ENCODE measurements around the gene NPFFR1.
"Not testable (repeated sequence)": the region's sequence is repeated elsewhere in the genome, so short reads cannot be mapped to it uniquely, and the experiment has no call there.

Gene NPFFR1

DNA sequence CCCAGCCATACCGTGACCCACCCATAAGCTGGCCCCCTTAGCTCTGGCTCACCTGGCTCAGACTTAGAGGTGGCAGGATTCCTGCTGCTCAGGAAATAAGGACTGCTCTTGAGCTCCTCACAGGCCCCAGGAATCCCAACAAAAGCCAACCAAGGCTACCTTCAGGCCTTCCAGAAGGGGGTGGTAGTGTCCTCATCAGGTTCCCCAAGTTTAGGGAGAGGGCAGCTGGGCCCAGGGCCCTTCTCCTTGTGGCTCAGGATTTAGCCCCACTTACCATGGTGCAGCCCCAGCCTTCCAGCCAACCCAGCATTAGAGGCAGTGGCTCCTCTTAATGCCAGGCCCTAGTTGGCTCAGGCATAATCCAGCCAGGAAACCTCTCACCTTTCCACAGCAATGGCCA, 23.5 kb downstream of the NPFFR1 start:
- Histone ChIP-seq H3K27ac (ENCODE audit: extremely low read depth, low read depth, low read length) (no peak overlapping the region), H3K9me3 (ENCODE audit: control insufficient read depth, insufficient read depth, low read depth, low read length) (no peaks in the 10 kb centered on the region; the same call in 1 of the 2 replicates), H3K4me1 (ENCODE audit: control insufficient read depth, insufficient read depth, low read length) (no peaks in the 10 kb centered on the region), H3K36me3 (ENCODE audit: control insufficient read depth in 2 of 2, insufficient read depth in 1 of 2, low read length in 2 of 2) (no peaks in the 10 kb centered on the region), H3K4me3 (ENCODE audit: low read depth, low read length) (no peak overlapping the region)
- ChIA-PET CTCF (interaction anchor here (0.6 to 1.1 kb wide), 2 partner anchors 12 to 104 kb away, joined by 3 to 4 read pairs; no protein-coding TSS in a partner anchor), POLR2A (interaction anchor here (1.6 kb wide), 1 partner anchor 114 kb away, joined by 5 read pairs; the partner anchor contains the start of gene TYSND1)
- TF ChIP-seq, protein P1, sequence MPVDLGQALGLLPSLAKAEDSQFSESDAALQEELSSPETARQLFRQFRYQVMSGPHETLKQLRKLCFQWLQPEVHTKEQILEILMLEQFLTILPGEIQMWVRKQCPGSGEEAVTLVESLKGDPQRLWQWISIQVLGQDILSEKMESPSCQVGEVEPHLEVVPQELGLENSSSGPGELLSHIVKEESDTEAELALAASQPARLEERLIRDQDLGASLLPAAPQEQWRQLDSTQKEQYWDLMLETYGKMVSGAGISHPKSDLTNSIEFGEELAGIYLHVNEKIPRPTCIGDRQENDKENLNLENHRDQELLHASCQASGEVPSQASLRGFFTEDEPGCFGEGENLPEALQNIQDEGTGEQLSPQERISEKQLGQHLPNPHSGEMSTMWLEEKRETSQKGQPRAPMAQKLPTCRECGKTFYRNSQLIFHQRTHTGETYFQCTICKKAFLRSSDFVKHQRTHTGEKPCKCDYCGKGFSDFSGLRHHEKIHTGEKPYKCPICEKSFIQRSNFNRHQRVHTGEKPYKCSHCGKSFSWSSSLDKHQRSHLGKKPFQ (tag by site-specific recombination; IDR thresholded peaks at IDR 0.05) = no peak
- TF ChIP-seq ZNF654 (tag by site-specific recombination; IDR thresholded peaks at IDR 0.05; ENCODE audit: low read depth) = no peak
- TF ChIP-seq ZNF596 (tag by site-specific recombination; IDR thresholded peaks at IDR 0.05) = no peak
- TF ChIP-seq ZNF248 (tag by site-specific recombination; IDR thresholded peaks at IDR 0.05) = no peak
- no peak for TF ChIP-seq ZNF292 (tag by site-specific recombination; IDR thresholded peaks at IDR 0.05; ENCODE audit: borderline replicate concordance, low read depth)
- no peak for TF ChIP-seq ZNF660 (tag by site-specific recombination; IDR thresholded peaks at IDR 0.05)
- TF ChIP-seq, protein P2, sequence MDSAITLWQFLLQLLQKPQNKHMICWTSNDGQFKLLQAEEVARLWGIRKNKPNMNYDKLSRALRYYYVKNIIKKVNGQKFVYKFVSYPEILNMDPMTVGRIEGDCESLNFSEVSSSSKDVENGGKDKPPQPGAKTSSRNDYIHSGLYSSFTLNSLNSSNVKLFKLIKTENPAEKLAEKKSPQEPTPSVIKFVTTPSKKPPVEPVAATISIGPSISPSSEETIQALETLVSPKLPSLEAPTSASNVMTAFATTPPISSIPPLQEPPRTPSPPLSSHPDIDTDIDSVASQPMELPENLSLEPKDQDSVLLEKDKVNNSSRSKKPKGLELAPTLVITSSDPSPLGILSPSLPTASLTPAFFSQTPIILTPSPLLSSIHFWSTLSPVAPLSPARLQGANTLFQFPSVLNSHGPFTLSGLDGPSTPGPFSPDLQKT (IDR thresholded peaks at IDR 0.05; ENCODE audit: borderline replicate concordance, low read depth, low read length) = no peak
- TF ChIP-seq REPIN1 (tag by site-specific recombination; IDR thresholded peaks at IDR 0.05; ENCODE audit: low read depth) = no peak
- no peak for TF ChIP-seq SALL2 (tag by site-specific recombination; IDR thresholded peaks at IDR 0.05; ENCODE audit: borderline replicate concordance)
- TF ChIP-seq ZNF157 (tag by site-specific recombination; IDR thresholded peaks at IDR 0.05) = no peak
- TF ChIP-seq IKZF3 (tag by site-specific recombination; IDR thresholded peaks at IDR 0.05) = no peak

DNA sequence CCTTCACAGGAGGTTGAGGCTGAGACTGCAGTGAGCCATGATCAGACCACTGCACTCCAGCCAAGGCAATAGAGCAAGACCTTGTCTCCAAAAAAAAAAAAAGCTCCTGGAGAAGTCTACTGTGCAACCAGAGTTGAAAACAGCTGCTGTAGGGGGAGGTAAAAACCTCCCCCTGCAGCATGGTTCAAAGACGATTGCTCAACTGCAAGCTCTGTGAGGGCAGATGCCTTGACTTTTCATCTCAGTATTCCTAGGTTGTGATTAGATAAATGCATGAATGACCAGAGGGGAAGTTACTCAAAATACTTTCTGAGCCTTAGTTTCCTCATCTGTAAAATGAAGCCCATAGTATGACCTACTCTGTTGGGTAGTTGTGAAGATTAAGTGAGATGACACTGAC, 25.6 kb downstream of the NPFFR1 start:
- H3K4me1 ChIP-seq (ENCODE audit: control insufficient read depth, insufficient read depth, low read length) = no peaks in the 10 kb centered on the region
- no peak for TF ChIP-seq SCRT1 (tag by site-specific recombination; IDR thresholded peaks at IDR 0.05; ENCODE audit: borderline replicate concordance)
- TF ChIP-seq ZNF133 (tag by site-specific recombination; IDR thresholded peaks at IDR 0.05) = no peak
- no peak for TF ChIP-seq ZNF777 (tag by site-specific recombination; IDR thresholded peaks at IDR 0.05; ENCODE audit: borderline replicate concordance)
- TF ChIP-seq GFI1B (tag by site-specific recombination; IDR thresholded peaks at IDR 0.05) = no peak
- TF ChIP-seq, protein P3, sequence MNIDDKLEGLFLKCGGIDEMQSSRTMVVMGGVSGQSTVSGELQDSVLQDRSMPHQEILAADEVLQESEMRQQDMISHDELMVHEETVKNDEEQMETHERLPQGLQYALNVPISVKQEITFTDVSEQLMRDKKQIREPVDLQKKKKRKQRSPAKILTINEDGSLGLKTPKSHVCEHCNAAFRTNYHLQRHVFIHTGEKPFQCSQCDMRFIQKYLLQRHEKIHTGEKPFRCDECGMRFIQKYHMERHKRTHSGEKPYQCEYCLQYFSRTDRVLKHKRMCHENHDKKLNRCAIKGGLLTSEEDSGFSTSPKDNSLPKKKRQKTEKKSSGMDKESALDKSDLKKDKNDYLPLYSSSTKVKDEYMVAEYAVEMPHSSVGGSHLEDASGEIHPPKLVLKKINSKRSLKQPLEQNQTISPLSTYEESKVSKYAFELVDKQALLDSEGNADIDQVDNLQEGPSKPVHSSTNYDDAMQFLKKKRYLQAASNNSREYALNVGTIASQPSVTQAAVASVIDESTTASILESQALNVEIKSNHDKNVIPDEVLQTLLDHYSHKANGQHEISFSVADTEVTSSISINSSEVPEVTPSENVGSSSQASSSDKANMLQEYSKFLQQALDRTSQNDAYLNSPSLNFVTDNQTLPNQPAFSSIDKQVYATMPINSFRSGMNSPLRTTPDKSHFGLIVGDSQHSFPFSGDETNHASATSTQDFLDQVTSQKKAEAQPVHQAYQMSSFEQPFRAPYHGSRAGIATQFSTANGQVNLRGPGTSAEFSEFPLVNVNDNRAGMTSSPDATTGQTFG (tag by site-specific recombination; IDR thresholded peaks at IDR 0.05; ENCODE audit: borderline replicate concordance) = no peak
- TF ChIP-seq IKZF3 (tag by site-specific recombination; IDR thresholded peaks at IDR 0.05) = no peak
- TF ChIP-seq, protein P4, sequence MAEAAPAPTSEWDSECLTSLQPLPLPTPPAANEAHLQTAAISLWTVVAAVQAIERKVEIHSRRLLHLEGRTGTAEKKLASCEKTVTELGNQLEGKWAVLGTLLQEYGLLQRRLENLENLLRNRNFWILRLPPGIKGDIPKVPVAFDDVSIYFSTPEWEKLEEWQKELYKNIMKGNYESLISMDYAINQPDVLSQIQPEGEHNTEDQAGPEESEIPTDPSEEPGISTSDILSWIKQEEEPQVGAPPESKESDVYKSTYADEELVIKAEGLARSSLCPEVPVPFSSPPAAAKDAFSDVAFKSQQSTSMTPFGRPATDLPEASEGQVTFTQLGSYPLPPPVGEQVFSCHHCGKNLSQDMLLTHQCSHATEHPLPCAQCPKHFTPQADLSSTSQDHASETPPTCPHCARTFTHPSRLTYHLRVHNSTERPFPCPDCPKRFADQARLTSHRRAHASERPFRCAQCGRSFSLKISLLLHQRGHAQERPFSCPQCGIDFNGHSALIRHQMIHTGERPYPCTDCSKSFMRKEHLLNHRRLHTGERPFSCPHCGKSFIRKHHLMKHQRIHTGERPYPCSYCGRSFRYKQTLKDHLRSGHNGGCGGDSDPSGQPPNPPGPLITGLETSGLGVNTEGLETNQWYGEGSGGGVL (tag by site-specific recombination; IDR thresholded peaks at IDR 0.05) = no peak
- TF ChIP-seq YY1 (tag by site-specific recombination; IDR thresholded peaks at IDR 0.05) = no peak
- no peak for TF ChIP-seq ZNF350 (tag by site-specific recombination; IDR thresholded peaks at IDR 0.05)
- TF ChIP-seq HOXC10 (CRISPR knock-in tag; IDR thresholded peaks at IDR 0.05) = no peak
- no peak for TF ChIP-seq ZFP37 (tag by site-specific recombination; IDR thresholded peaks at IDR 0.05)
- TF ChIP-seq, protein P5, sequence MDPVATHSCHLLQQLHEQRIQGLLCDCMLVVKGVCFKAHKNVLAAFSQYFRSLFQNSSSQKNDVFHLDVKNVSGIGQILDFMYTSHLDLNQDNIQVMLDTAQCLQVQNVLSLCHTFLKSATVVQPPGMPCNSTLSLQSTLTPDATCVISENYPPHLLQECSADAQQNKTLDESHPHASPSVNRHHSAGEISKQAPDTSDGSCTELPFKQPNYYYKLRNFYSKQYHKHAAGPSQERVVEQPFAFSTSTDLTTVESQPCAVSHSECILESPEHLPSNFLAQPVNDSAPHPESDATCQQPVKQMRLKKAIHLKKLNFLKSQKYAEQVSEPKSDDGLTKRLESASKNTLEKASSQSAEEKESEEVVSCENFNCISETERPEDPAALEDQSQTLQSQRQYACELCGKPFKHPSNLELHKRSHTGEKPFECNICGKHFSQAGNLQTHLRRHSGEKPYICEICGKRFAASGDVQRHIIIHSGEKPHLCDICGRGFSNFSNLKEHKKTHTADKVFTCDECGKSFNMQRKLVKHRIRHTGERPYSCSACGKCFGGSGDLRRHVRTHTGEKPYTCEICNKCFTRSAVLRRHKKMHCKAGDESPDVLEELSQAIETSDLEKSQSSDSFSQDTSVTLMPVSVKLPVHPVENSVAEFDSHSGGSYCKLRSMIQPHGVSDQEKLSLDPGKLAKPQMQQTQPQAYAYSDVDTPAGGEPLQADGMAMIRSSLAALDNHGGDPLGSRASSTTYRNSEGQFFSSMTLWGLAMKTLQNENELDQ (tag by site-specific recombination; IDR thresholded peaks at IDR 0.05; ENCODE audit: low read depth) = no peak
- no peak for TF ChIP-seq ZNF660 (tag by site-specific recombination; IDR thresholded peaks at IDR 0.05)
- ChIA-PET POLR2A (interaction anchor here (1.5 kb wide), 1 partner anchor 26 kb away, joined by 4 read pairs; no protein-coding TSS in a partner anchor), CTCF (interaction anchor here (1.0 to 1.1 kb wide), 2 partner anchors 25 to 90 kb away, joined by 3 to 4 read pairs; partner anchors contain the start of gene PPA1)
- no peak overlapping the region for H3K4me3 ChIP-seq (ENCODE audit: low read depth, low read length)
- H3K9me3 ChIP-seq (ENCODE audit: control insufficient read depth, insufficient read depth, low read depth, low read length) = no peaks in the 10 kb centered on the region; the same call in 1 of the 2 replicates
- no peaks in the 10 kb centered on the region for H3K36me3 ChIP-seq (ENCODE audit: control insufficient read depth in 2 of 2, insufficient read depth in 1 of 2, low read length in 2 of 2)
- no peak overlapping the region for H3K27ac ChIP-seq (ENCODE audit: extremely low read depth, low read depth, low read length)

DNA sequence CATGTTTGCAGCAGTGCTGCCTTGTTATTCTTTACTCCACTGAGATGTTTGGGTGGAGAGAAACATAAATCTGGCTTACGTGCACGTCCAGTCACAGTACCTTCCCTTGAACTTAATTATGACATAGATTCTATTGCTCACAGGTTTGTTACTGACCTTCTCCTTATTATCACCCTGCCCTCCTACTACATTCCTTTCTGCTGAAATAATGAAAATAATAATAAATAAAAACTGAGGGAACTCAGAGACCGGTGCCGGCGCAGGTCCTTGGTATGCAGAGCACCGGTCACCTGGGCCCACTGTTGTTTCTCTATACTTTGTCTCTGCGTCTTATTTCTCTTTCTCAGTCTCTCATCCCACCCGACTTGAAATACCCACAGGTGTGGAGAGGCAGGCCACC, 26.0 kb downstream of the NPFFR1 start:
- H3K4me1 ChIP-seq (ENCODE audit: control insufficient read depth, insufficient read depth, low read length); POLR2A ChIA-PET; H3K9me3 ChIP-seq (ENCODE audit: control insufficient read depth, insufficient read depth, low read depth, low read length); H3K36me3 ChIP-seq (ENCODE audit: control insufficient read depth in 2 of 2, insufficient read depth in 1 of 2, low read length in 2 of 2); H3K27ac ChIP-seq (ENCODE audit: extremely low read depth, low read depth, low read length); H3K4me3 ChIP-seq (ENCODE audit: low read depth, low read length): not testable (repeated sequence)
- CTCF ChIA-PET = interaction anchor here (1.4 kb wide), 1 partner anchor 15 kb away, joined by 8 read pairs; no protein-coding TSS in a partner anchor

All from HEK293 (cell line).